ENCODE measurements around the gene FXYD1. TPM values are rescaled to one million over a fixed set of nuclear protein-coding genes. Genes with fewer than 3 reads are reported as not detected.

The FXYD1 gene
- total RNA-seq, 1 donor from 2014 or later: 47.3 TPM

DNA sequence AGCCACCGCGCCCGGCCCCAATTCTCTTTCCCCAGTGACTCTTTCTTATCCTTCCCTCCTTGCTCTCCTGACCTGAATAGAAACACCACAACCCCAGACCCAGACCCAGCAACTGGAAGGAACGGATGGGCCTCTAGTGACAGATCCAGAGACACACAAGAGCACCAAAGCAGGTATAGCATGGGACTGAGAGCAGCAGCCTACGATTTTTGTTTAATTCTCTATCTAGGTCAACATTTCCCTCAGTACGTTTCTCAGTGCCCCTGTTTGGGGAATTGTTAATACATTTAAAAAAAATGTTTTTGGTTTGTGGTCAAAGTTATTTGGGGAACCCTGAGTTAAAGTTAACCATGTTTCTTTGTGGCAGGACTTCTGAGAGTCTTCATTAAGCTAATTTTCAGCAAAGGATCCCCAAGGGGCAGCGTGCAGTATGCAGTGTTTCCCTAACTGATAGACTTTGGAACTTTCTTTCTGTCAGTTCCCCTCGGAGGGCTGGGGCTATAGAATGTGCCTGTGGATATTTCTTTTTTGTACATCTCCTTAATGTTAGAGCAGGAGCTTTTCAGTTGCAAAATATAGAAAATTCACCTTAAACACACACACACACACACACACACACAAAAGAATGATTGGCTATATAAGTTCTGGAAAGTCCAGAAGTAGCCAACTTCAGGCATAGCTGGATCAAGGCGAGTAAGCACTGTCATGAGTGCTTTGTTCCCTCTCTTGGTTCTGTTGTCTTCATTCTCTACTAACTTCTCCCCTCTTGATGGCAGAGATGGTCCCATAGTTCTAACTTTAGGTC, 22.2 kb downstream of the FXYD1 start:
- no peak for DNase-seq (ENCODE audit: low spot score)

DNA sequence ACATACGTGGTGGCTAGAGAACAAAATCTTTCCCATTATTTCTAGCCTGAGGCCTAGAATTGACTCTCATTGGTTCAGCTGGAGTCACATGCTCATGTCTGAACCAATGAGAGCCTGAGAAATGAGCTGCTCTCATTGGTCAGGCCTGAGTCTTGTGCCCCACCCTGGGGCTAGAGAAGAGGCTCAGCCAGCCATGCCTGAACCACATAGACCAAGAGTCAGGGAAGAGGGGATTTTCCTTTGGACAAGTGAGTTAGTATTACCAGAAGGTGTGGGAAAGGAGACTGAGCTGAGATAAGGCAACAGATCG, 22.8 kb downstream of the FXYD1 start:
- DNase-seq (ENCODE audit: low spot score): no peak

DNA sequence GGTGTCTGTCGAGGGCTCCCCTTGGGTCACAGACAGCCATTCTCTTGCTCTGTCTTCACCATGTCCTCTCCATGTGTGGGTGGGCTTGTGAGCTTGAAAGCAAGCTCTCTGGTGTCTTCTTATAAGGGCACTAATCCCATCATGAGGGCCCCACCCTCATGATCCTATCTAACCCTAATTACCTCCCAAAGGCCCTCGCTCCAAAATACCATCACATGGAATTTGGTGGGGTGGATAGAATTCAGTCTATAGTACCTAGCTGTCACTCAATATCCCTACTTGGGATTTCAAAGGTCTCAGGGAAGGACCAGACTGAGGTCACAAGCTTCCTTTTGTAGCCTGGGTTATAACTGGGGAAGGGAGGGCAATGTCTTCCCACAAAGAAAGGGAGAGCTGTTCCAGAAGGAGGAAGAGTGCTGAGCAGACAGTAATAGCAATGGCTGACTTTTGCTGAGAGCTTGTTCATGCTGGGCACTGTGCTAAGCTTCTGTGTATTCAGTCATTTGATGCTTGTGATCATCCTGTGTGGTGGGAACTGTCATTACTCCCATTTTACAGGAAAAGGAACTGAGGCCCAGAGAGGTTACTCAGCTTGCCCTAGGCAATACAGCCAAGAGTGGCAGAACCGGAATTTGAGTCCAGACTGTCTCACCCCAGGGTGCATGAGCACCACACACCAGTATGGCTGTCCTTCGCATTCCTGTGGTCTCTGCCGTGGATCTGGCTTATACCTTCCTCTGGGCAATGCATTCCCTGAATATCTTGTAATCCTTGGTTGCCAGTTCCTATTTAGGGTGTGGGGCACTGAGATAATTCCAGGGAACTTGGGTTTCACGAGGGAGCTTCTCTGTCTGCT, 24.1 kb downstream of the FXYD1 start:
- no peak for DNase-seq (ENCODE audit: low spot score)

DNA sequence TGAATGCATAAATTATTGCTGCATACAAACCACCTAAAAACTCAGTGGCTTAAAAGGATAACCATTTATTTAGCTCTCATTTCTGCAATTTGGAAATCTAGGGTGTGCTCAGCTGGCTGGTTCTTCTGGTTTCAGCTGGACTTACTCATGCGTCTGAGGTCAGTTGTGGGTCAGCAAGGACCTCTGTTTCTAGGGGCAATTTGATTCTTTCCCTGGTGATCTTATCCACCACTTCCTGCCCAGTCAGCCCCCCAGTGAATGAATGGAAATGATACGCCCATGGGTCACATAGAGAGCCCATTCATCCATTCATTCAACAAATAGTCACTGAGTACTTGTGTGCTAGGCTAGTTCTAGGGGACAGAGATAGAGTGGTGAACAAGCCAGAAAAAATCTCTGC, 25.8 kb downstream of the FXYD1 start:
- DNase-seq (ENCODE audit: low spot score): no peak

DNA sequence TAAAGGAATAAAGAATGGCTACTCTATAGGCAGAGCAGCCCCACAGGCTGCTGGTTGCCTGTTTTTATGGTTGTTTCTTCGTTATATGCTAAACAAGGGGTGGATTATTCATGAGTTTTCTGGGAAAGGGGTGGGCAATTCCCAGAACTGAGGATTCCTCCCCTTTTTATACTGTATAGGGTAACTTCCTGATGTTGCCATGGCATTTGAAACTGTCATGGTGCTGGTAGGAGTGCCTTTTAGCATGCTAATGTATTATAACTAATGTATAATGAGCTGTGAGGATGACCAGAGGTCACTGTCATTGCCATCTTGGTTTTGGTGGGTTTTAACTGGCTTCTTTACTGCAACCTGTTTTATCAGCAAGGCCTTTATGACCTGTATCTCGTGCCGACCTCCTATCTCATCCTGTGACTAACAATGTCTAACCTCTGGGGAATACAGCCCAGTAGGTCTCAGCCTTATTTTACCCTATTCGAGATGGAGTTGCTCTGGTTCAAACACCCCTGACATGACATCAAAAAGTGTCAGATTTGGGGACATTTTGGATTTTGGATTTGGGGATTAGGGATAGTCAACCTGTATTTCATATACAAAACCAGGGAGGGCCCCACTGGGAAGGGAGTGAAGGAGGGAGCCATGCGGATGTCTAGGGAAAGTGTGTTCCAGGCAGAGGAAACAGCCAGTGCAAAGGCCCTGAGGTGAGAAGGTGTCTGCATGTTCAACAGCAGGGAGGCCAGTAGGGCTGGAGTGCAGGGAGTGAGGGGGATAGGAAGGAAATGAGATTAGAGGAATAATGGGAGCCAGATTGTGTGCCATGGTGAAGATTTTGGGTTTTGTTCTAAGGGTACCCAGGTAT, 26.8 kb downstream of the FXYD1 start:
- peak; percentile 12 for DNase-seq (ENCODE audit: low spot score)

DNA sequence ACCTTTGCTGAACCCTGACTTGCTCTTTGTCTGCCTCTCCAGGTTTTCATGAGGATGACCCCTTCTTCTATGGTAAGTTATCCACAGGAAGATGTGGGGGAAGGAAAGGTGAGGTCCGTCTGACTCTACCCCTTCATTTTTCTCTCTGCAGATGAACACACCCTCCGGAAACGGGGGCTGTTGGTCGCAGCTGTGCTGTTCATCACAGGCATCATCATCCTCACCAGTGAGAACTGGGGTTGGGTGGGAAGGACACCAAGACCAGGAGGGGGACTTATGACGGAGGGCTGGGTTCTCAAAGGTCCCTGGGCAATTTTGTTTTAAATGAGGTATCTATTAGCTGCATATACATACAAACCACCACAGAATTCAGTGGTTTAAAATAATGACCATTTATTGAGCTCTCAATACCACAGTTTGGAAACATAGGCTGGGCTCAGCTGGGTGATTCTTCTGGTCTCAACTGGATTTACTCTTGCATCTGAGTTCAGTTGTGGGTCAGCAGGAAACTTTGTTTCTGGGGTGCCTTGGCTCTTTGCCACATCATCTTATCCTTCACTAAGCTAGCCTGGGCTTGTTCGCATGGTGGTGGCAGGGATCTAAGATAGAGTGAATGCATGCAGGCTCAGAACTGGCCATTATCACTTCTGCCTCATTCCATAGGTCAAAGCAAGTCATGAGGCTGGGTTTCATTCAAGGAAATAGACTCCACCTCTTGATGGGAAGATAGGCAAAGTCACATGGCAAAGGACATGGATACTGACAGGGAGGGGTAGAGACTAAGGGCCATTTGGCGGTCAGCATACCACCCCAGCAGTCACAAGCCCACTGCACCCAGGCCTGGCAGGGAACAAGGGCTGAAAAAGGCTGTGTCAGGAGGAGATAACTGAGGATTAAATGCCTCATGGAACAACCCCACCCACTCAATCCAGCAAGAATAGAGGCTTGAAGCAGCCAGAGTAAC, 27.8 kb downstream of the FXYD1 start:
- peak; percentile 37 for DNase-seq (ENCODE audit: low spot score)

DNA sequence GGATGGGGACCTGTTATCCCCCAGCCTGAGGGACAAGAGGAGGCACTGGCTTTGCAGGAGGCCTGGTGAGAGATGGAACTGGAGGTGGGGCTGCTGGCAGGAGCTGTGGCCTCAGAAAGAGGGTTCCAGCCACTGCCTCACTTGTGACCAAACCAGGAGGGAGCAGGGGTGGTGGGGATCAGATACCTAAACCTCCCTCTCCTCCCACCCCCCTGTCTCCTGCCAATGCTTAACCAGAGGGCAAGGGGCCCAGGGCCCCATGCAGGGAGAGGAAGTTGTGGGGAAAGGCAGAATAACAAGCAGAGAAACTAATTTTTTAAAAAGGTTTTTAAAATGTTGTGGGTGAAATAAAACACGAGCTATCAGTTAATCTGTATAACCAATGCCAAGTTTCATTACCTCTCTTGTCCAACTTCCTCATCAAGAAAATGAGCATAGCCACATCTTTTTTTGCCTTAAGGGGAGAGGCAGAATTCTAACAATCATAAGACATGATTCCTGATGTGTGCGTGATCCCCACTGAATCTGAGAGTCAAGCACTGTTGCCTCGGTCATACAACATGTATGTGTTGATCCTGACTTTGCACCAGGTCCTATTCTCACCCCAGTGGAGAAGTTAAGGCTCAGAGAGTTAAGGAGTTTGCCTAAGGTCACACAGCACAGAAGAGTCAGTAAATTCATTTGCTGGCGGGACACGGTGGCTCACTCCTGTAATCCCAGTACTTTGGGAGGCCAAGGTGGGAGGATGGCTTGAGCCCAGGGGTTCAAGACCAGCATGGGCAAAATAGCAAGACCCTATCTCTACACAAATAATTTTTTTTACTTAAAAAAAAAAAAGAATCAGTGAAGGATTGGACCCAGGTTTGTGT, 28.9 kb downstream of the FXYD1 start:
- peak; percentile 43 for DNase-seq (ENCODE audit: low spot score)

DNA sequence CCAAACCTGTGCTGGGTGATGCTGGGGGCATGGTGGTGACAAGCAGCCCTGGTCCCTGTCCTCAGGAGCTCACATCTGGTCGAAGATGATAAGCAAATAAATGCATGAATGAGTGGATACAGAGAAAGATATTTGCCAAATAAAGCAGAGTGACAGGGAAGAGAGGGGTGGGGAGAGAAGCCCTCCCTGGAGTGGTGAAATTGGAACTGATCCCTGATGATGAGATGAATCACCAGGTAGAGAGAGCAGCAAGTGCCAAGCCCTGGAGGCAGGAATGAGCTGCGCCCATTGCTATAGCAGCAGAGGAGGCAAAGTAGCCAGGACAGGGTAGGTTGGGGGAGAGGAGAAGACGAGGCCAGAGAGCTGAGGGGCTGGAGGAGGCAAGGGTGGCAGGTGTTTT, 29.6 kb downstream of the FXYD1 start:
- peak; percentile 24 for DNase-seq (ENCODE audit: low spot score)

DNA sequence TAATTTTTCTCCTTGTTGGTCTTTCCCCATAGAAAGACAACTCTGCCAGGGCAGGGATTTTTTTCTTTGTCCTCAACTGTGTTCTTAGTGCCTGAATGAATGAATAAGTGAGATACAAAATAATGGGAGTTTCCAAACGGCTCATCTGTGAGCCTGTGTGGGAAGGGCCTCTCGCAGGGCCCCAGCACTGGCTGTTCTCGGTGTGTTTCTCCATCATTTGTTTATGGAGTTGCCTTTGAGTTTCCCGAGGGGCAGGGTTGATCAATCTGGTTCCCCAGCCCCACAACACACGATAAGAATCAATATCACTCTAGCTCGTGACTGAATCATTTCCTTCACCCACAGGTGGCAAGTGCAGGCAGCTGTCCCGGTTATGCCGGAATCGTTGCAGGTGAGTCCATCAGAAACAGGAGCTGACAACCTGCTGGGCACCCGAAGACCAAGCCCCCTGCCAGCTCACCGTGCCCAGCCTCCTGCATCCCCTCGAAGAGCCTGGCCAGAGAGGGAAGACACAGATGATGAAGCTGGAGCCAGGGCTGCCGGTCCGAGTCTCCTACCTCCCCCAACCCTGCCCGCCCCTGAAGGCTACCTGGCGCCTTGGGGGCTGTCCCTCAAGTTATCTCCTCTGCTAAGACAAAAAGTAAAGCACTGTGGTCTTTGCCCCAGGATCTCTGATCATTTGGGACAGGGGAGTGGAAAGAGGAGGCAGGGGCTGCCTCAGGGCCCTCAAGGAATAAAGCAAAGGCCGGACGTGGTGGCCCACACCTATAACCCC, 30.8 kb downstream of the FXYD1 start:
- DNase-seq (ENCODE audit: low spot score): peak; percentile 72

DNA sequence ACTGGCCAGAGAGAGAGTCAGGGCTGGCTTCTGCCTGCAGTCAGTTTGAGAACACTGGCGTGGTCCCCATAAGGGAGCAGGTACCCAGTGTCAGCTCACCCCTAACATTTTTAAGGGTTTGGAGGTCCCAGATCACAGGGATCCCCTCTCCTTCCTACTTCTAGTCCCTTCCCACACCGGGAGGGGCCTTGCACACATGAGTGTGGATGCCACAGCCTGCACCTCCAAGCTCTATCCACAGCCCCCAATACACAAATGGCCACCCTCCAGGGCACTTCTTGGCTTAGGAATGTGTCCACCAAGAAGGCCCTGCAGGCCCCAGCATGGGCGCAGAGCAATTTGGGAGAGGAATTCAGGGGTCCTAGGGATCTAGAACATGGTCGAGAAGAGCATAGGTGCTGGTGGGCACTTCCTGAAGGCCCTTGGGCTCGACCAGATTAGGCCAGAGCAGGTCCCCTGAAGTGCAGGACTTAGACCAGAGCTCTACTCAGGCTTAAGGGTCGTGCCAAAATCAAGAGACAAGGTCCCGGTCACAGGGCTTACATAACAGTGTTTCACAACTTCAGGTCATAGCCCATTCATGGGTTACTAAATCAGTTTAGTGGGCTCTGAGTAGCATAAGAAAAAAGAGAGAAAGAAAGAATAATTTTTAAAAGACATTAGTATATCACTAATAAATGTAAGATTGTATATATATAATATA, 31.9 kb downstream of the FXYD1 start:
- DNase-seq (ENCODE audit: low spot score): peak; percentile 45

DNA sequence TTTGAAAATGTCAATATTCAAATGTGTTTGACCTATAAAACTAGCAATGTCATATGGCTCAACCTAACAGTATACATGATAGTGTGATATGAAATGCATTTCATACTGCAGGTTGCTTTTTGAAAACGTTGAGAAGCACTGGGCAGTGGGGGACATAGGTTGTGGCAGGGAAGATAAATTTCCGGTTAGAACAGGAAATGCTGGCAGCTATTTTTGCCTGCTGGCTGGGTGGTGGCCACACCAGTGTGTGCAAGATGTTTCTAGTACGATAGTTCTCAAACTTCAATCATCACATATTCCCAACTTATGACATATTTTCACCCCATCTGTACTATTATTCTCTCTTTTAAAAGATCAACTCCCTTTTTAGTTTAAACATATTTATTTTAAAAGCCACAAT, 33.1 kb downstream of the FXYD1 start:
- peak; percentile 16 for DNase-seq (ENCODE audit: low spot score)

DNA sequence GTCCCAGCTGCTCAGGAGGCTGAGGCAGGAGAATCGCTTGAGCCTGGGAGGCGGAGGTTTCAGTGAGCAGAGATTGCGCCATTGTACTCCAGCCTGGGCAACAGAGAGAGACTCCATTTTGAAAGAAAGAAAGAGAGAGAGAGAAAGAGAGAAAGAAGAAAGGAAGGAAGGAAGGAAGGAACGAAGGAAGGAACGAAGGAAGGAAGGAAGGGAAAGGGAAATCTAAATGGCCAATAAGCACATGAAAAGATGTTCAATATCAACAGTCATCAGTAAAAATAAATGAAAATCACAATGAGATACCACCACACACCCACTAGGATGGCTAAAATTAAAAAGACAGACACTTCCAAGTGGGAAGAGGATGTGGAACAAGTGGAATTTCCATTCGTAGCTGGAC, 35.6 kb downstream of the FXYD1 start:
- DNase-seq (ENCODE audit: low spot score): no peak

DNA sequence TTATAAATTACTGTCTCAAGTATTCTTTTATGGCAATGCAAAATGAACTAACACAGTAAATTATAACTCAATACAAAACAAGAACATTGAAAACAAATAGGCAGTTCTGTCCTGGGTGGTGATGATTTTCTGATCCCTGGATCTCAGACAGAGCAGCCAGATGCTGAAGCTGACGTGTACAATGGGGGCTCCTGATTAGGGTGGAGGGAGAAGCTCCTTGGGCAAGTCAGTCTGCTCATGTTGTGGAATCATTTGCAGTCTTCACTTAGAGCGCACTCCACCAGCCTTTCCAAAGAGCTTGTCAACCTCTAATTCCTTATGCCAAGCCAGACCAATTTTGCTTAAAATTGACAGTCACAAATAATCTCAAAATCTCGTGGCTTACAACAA, 37.6 kb downstream of the FXYD1 start:
- no peak for DNase-seq (ENCODE audit: low spot score)

DNA sequence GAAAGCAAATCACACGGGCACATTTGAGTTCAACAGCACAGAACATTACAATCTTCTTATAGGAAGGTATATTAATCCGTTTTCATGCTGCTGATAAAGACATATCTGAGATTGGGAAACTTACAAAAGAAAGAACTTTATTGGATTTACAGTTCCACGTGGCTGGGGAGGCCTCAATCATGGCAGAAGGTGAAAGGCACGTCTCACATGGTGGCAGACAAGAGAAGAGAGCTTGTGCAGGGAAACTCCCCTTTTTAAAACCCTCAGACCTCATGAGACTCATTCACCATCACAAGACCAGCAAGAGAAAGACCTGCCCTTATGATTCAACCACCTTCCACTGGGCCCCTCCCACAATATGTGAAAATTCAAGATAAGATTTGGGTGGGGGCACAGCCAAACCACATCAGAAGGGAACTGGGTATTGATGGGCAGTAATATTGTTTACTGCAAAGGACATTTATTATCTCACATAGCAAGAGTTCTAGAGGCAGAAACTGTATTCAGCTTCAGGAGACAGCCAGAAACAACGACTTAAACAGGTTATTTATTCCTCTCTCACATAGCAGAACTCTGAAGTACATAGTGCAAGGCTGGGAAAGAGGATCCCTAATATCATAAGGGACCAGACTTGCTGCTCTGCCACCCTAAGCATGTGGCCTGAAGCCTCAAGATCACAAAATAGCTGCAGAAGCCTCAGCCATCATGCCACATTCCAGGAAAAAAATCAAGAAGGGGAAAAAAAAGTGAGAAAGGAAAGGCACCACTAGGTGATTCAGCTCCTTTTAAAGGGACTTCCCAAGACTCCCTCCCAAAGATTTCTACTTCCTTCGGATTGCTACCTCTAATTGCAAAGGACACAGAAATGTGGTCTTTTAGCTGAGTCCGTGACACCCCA, 39.0 kb downstream of the FXYD1 start:
- DNase-seq (ENCODE audit: low spot score): no peak

DNA sequence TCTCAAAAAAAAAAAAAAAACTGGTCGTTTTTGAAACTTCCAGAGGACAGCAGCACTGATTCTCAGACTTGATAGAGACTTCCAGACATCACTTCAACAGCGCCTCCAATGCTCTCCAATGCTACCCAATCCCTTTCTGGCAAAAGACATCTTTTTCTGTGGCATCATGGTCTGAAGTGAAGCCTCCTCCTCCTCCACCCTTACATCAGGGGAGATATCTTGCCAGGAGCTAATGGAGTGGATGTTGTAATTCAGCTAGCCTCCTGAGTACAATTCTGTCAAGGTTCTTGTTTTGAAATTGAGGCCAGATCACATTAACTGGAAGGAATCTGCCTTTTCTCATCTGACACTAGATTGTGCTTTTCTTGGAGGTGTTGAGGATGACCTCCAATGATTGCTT, 40.1 kb downstream of the FXYD1 start:
- no peak for DNase-seq (ENCODE audit: low spot score)

DNA sequence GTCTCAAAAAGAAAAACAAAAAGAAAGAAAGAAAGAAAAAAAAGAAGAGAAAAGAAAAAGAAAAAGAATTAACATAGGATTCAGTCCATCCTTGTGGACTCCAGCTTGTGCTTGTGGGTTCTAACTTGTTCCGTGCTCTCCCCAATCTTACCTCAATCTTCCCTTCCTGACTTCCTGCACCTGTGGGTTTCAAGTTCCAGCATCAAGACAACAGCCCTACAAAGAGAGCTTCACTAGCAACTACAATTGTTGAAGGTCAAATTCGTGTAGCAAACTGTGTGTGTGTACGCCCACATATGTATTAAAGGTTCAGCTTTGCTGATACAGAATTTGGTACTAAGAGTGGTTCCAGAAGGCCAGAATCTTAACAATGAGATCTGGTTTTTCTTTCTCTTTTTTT, 41.2 kb downstream of the FXYD1 start:
- DNase-seq (ENCODE audit: low spot score): no peak

DNA sequence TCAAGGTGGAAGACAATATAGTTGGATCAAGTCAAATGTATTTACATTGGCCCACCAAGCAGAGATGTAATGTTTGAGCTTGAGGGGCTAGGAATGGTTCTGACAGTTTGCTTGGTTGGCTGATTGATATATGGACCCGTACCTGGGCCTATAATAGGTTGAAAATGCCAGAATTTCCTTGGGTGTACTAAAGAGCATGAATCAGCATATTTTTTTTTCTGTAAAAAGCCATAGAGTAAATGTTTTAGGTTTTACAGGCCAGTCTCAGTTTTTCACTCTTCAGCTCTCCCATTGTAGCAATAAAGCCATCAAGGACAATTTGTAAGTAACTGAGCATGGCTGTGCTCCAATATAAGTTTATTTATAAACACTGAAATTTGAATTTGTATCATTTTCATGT, 42.8 kb downstream of the FXYD1 start:
- no peak for DNase-seq (ENCODE audit: low spot score)
